Jurkat, Clone E6-1 (cell line): Measurements from ENCODE around the gene SOX5.

Experiments
- DNase-seq: peaks from one replicate; pipeline ENCODE4 v3.0.0-alpha.2; 2011; ENCODE audit warnings: low read depth, low spot score
- H3K4me3 ChIP-seq: 2 replicates; pipeline ENCODE4 v1.5.1; 2011; ENCODE audit warnings: mild to moderate bottlenecking, low read length, control low read depth, moderate library complexity

The SOX5 gene

DNA sequence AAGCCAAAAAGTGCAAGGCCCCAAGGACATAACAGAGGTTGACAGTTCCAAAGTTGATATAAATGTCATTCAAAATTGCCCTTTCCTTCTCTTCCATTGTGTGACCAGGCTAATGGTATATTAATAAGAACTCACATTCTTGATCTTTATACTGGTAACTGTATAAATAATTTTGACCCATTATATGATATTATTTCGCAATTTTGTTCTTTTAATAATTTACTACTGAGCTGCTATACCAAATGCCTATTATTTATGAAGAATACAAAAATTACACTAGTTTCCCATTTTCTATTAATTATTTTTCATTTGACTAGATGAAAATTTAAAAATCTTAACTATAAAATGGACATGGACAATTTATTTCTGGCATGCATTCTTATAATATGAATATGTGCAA is 370.2 kb downstream of the SOX5 start:
- no peak for DNase-seq
- no peak overlapping the region for H3K4me3 ChIP-seq

DNA sequence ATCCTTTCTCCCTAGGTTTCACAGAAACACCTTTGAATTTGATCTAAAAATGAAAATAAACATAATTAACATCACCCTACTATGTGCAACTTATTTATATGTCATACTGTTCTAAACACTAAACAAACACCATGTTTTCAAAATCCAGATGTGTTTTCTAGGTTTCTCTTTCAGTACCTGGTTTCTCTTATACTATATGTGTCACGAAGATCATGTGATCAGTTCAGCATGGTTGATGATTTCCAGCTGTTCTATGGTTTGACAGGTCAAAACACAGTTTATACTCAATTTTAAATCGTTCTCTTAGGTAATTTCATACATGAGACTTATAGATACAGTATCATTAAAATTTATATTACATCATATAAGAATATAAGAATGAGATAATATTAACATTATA is 373.1 kb downstream of the SOX5 start:
- no peak for DNase-seq

DNA sequence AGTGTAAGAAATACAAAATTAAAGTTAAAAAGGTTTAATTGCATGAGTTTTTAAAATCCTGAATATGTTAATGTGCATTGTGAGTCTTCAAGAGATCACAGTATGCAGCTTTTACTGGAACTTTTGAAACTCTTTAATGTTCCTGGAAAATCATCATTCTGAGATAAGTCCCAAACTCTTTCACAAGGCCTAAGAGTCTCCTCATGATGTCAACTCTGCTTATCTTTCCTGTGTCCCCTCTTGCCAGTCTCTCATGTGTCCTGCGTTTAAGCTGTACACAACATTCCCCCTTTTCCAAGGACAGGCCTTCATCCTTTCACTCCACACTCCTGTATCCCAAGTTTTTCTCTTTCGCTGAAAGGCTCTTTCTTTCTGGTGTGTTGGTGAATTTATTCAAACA is 380.1 kb downstream of the SOX5 start:
- DNase-seq, result no peak
- no peak overlapping the region for H3K4me3 ChIP-seq

More for the DNA sequence above, 373.1 kb downstream of the SOX5 start:
- H3K4me3 ChIP-seq, result no peak overlapping the region

DNA sequence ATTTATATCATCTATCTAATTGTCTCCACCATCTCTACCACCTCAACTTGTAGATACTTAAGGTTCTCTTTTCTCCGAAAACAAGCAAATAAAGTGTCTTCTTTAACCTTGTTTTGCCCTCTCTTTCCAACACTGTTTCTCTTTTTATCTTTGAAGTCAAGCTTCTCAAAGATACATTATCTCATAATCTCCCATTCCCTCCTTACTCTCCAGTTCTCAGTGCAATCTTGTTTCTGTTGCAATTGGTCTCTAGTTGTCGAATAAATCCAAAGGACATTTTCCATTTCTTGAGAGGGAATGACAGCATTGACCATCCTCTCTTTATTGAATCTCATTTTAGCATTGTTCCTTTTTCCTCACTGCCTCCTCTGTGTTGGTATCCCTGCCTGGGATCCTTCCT is 383.3 kb downstream of the SOX5 start:
- no peak for DNase-seq
- H3K4me3 ChIP-seq, result no peak overlapping the region

DNA sequence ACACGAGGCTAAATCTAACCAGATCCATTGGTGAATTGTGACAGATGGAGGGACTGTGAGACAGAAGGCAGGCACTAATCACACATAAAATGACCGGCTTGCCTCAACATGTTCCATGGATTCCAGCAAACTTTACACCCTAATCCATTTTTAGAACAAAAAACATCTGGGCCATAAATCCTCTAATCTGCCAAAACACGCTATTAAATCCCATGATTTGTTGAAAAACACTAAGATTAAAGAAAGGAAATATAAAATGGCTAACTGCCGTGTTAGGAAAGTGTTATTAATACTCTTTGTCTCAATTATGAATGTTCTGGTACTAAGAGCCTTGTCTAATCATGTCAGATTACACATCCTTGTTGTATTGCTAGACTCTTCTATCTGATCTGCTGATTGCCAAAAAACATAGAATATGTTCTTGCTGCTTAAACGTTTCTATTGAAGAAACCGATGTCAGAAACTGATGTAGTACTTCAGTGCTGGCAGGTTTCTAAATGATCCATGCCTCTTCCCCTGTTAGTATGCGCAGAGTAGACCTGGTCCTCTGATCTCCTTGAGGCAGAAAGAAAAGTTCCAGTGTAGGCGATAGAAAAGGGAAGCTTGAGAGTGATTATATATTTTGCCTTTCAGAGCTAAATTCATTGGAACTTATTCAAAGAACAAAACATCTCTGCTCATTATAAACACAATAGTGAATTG is 384.9 kb downstream of the SOX5 start:
- no peak overlapping the region for H3K4me3 ChIP-seq
- DNase-seq, result no peak

DNA sequence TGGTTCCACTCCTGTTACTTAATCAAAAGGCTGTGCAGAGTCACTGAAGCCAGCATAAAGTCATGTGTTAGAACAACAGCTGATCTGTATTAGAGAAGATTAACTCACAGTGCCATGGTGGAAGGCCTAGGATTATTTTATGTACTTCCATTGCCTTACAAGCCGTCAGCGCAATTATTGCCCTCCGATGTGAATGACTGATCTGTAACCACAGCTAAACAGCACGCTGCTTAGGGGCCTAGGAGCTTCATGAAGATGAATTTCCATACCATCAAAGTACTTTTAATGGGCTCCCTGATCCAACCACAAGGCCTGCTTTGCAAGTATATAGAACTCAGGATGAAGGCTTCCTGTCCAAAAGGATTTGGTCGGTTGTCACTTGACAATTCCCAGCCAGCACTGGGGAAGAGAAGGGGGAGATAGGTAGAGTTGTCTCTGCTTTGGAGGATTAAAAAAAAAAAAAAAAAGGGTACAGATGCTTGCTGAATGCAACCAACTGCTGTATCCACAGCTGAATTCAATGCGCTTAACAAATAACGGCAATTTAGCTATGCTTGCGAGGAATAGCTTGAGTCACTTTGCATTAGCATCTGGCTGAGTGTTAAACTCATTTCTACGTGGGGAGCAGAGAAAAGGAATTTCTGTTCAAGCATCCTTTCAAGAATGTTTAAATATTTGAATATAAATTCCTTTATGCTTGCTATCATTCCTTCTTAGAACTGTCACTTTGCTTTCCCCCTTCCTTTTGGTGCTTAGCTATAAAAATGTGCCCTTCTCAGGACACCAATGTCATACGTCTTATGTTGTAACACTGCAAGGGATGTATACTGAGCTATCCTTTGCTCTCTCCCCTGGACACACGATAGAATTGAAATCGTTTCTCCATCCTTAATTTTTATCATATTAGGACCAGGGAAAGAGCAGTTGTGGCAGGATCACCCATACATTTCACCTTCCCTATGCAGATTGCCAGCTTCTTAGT is 387.8 kb downstream of the SOX5 start:
- no peak overlapping the region for H3K4me3 ChIP-seq
- no peak for DNase-seq

DNA sequence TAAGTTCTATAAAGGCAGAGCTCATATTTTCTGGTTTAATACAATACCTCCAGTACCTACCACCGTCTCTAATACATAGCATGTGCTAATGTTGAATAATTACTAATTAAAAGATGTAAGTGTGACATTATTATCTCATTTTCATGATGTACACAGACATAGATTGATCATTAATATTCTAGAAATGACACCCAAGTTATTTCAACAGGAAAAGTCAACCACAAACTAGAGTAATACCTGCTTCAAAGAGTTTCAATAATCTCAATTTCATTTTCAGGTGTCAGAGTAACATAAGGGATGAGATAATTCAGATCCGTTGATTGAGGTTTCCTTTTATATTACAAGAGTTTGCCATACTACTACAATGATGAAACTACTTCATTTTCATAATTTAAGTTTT is 388.9 kb downstream of the SOX5 start:
- no peak overlapping the region for H3K4me3 ChIP-seq
- no peak for DNase-seq

DNA sequence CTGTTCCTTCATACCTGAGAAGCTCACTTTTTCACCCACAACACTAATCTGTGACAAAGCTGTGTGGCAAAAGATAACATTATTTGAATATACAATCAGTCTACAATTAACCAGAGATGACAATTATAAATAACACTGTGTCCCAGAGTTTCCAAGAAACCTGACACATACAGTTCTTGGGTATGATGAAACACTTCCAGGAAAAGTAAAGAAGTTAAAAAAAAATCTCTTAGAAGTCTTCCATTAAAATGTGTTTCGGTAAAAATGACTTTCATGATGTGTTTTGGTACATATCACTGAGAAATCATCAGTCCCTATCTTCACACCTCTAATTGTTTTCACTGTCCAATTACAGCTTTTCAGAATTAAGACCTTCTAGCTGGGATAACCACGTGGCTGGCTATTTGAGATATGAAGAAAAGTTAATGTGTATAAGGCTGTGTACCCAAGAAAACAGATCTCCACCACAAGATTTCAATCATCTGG is 390.2 kb downstream of the SOX5 start:
- no peak for DNase-seq

DNA sequence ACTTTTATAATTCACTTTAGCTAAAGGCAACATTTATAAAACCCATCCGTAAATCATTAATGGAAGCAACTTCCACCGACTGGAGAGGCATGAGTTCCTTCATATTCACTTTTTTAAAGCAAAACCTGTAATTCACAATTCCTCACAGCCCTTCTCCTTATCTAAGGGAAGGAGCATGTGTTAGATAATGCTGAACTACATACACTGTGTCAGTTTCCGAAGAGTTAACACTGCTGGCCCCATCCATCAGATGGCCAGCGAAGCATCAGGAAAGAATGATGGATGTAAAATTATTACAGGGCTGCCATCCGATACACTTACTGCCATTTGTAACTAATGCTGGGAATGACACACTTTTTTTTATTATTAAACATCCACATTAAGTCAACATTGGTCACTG is 392.8 kb downstream of the SOX5 start:
- no peak overlapping the region for H3K4me3 ChIP-seq
- DNase-seq, result no peak

More for the DNA sequence above, 390.2 kb downstream of the SOX5 start:
- H3K4me3 ChIP-seq, result no peak overlapping the region

DNA sequence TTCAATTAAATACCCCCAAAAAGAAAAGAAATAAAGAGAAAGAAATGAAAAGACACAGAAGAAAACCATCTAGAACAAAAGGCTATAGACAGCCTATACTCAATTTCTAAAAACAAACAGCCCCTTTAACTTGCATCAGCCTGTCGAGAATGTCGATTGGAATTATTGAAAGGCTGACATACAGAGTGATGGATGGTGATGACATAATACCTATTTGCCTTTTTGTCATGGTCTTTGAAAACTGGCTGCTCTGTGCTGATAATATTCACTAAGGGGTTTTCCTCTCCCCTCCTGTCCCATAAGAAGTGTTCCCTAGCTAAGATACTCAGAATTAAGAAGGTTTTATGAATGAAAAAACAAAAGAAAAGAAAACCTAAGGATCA is 393.7 kb downstream of the SOX5 start:
- H3K4me3 ChIP-seq, result no peak overlapping the region
- no peak for DNase-seq

DNA sequence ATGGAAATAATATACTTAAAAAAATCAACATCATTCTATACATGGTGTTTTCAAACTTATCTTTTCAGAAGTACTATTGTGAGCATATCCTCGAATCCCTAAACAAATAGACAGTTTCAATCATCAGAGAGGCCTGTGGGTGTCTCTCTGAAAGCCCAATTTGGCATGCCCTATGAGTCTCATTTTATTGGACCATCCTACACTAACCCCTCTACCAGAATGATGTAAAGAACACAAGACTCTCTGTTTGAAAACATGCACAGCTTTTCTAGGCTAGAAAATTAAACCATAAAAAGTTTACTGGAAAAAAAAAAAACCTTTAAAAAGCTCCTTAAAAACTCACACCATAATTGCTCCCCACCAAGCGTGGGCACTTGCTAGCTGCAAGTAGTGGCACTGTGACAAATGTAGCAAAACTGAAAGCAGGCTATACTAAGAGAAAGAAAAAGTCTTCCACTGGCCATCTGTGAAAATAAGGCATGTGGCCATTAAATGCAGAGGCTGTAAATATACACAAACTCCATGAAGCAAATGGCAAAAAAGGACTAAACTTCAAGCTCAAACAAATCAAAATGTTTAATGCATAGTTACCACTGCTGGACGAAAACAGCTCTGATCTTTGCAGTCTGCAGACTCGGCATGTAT is 394.2 kb downstream of the SOX5 start:
- no peak overlapping the region for H3K4me3 ChIP-seq
- DNase-seq, result no peak

DNA sequence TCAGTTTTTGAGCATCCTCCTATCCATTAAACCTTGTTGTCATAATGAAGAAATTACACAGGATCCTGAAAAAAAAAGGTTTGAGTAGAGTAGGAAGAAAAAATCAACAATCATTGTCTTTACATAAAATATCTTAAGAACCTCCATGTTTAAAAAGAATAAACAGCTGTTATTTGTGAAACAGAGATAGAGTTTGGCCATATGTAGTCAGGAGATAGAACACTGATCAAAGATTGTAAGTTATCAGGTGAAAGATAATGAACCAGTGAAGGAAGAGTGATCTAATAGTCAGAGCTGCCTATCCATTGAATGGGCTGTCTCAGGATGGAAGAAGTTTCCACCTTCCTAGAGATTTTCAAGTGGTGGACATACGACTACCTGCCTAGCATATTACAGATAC is 397.1 kb downstream of the SOX5 start:
- no peak overlapping the region for H3K4me3 ChIP-seq
- no peak for DNase-seq

DNA sequence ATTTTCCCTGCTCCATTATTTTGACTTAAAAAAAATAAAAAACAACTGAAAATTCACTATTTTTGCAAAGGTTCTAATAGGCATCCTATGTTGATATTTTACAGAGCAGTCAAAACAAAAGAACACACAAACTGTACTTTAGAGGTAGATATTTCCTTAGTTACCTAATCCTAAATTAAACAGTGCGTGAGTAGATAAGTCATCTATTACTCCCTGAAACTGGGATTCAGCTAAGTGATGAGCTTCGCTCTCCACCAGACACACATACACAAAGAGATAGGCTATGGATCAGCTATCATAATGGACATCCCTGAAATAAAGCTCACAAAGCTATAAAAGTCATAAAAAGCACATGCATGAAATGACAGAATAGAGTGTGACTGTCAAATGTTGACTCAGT is 398.7 kb downstream of the SOX5 start:
- H3K4me3 ChIP-seq, result no peak overlapping the region
- DNase-seq, result no peak

DNA sequence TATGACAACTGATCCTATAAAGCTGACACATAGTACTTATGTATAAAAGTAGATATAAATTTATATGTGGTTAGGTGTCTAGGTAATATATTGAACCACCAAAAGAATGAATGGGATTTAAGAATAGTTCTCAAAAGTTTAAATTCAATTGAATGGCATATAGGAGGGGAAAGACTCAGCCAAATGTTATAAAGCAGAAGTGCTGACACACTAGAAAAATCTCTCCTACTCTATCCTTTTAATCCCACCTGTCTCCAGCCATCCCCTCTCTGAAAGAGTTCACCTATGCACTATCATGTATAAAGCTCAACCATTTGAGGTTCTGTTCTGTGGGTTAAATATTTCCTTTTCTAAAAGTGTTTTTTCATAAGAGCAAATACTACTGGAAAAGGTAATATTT is 400.7 kb downstream of the SOX5 start:
- H3K4me3 ChIP-seq, result no peak overlapping the region
- no peak for DNase-seq

DNA sequence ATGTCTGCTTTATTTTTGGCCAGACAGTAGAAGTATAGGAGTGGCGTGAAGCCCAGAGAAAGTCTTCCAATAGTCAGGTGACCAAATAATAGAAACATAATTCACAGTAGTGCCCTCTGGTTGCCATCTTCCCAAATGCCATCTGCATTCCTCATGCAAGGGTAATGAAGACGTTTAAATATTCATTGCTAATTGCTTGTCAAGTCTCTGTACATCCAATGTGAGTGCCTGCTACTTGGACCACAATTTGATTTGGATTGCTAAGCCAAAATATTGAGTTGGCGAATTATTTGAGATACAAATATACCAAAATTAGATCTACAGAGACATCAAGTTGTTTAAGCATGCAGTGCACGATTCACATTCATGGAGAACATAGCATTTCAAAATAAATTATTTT is 402.7 kb downstream of the SOX5 start:
- no peak overlapping the region for H3K4me3 ChIP-seq
- no peak for DNase-seq

DNA sequence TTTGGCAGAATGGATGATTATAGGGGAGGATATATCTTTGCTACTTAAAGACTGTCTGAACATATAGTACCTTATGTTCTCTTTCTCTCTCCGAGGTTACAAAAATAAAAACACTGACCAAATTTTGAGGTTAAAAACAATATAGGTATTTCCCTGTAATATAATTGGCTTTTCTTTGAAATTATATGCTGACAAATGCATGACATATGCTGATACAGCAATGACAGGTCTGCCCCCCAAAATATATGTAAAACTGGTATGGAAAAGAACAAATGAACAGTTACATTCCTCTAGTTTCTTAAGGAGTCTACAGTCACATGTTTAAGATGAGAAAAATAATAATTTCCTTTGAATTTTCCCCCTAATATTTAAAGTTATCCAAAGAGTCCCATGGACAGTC is 405.7 kb downstream of the SOX5 start:
- H3K4me3 ChIP-seq, result no peak overlapping the region
- no peak for DNase-seq

DNA sequence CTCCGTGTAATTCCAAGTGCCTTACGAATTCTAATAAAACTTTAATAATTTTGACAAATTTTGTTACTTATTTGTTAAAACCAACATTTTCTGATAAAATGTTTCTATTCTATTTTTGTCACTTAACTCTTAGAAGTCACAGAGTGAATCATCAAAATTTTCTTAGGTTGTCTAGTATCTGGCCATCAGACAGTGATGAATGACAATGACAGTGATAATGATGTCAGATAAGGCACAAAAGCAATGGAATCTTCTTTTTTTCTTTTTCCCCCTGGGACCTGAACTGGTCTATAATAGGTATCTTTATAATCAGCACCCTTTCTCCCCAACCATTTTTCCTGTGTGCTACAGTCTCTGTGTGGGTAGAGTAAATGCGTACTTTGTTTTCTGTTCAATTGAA is 407.3 kb downstream of the SOX5 start:
- DNase-seq, result no peak
- H3K4me3 ChIP-seq, result no peak overlapping the region

DNA sequence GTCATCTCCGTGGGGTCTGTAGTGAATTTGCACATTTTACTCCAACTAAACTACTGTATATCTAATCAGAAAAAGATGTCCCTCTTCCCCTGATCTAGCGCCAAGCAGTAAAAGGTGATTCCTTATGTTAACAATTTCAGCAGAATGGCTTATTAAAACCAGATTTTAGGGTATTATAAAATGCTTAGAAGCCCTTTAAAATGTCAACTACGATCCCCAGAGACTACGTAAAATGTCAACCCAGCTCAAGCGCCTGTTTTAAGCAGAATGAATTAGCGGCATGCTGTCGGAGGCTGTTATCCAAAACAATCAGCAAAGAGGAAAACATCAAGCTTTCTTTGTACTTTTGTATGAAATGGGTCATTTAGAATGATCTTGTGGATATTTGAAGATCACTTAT is 408.9 kb downstream of the SOX5 start:
- no peak for DNase-seq
- no peak overlapping the region for H3K4me3 ChIP-seq

DNA sequence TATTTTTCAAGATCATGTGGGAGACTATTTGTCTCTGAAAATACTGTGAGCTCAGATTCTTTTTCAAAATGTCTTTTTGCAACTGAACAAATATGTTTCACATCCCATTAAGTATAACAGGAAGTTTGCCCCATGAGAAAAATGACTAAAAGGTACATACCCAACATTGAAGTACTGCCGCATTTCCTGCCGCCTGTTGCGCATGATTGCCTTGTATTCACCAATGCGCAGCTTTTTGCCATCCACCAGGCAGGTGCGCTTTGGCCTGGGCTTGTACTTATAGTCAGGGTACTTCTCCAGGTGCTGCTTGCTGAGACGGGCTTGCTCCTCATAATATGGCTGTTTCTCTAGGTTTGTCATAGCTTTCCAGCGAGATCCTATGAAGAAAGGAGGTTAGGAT is 413.2 kb downstream of the SOX5 start:
- H3K4me3 ChIP-seq, result no peak overlapping the region
- no peak for DNase-seq

DNA sequence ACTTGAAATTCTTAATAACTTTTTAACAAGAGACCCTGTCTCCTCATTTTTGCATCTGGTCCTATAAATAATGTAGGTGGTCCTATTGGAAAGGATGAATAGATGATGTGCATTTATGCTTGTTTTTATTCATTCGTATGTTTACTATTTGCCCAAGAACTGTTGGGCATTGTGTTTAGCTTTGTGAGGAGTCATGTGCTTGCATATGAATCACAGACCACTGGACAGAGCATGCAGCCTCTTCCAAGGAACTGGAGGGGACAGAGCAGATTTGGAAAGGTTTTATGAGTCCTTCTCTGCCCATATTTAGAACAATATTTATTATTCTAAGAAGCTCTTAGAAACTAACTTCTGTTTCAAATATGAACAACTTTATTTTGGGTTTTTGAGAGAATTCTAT is 414.0 kb downstream of the SOX5 start:
- no peak overlapping the region for H3K4me3 ChIP-seq
- no peak for DNase-seq
